HG02642 (cell line): ENCODE measurements around the gene DSCAML1.

Source experiments
- ATAC-seq: cut with Tn5 transposase; IDR thresholded peaks from one replicate; pipeline ENCODE4 v1.9.1; 2021; ENCODE audit warnings: mild to moderate bottlenecking; ENCODE audit not compliant: unreplicated experiment, poor library complexity

DSCAML1 gene

GRCh38 chr11:117795638-117796455, 1.2 kb downstream of the DSCAML1 start:
- ATAC-seq = no peak

- no peak for ATAC-seq
These were observed 2.0 kb downstream of the DSCAML1 start for GRCh38 chr11:117794772-117795629.

- no peak for ATAC-seq
These were observed 2.9 kb downstream of the DSCAML1 start for GRCh38 chr11:117794135-117794534.

DNA sequence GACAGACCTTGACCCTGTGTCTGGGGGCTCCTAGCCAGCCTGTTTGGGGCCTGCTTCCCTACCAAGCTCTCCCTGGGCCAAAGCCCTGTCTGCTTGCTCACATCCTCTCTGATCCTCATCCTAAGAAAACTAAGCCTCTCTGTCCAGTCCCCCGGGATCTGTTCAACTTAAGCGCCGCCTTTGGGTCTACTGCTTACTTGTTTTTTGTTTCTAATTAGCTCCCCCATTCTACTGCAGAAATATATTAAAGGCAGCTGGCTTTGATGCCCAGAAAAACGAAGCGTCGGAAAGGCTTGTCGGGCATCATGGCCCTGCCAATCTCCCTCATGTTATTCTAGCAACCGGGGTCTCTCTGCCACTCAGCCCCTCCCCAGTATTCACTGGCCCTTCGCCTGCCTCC, 3.4 kb downstream of the DSCAML1 start:
- ATAC-seq = no peak

DNA sequence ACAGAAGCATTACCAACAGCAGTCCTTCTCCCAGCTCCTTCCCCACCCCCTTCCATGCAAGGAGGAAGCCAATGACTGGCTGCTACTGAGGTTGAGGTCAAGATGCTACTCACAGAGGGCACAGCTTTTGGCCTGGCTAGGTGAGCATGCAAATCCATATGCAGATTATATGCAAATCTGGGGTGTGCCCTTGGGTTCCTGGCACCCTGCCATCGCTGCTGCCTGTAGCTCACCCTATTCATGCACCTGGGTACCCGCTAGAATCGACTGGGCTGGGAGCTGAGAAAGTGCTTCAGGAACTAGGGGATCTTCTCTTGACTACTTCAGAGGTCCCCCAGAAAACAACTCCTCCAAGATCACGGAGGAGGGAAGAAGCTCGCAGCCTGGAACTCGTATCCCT, 4.0 kb downstream of the DSCAML1 start:
- ATAC-seq = no peak

- ATAC-seq = no peak
These were observed 4.8 kb downstream of the DSCAML1 start for GRCh38 chr11:117792241-117792640.

DNA sequence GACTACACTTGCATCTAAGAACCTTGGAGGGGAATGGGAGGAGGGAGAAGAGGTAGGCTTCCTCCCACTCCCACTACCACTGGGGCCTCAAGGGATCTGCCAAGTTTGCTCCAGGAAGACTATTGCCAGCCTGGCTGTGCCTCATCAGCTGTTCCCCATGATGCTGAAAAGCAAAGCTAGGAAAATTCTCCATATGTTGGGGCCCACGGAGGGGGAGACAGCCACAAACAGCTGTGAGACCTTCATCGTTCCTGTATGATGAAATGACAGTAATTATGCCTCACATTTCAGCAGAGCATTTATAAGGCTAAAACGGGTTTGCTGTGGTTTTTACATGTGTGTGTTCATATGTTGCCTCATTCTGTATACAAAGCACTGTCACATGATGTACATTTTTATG, 6.7 kb downstream of the DSCAML1 start:
- no peak for ATAC-seq

- no peak for ATAC-seq
These were observed 7.8 kb downstream of the DSCAML1 start for GRCh38 chr11:117789241-117789640.

DNA sequence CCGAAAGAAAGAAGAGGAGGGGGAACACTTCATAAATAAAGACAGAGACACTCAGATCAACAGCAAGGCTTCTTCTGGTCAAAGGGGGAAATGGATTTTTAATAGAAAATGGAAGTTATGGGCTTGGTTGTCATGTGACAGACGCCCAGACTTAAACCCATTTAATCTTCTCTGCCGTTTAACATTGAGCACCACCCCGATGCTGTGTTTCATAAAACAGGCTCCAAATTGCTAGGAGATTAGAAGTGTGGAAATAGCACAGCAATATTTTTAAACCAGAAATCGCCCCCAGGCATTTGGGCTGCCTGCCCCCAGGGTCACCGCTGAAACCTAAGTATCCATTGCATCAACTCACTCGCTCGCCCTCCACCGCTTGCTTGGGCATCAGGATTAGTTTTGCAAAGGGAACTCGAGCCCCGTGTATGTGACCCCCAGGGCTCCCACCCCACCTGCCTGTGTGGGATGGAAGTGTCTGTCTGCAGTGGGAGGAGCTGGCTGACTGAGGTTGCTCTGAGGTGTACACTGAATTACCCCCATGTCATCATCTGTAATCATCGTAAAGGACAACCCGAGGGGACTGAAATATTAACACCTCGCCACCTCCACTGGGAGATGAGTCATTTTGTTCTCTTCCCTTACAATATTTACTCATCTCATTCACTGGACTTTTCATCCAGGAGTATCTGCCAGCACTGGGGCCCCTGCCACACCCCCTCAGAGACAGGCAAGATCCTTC, 10.7 kb downstream of the DSCAML1 start:
- ATAC-seq = no peak

GRCh38 chr11:117782101-117782500, 14.9 kb downstream of the DSCAML1 start:
- no peak for ATAC-seq

DNA sequence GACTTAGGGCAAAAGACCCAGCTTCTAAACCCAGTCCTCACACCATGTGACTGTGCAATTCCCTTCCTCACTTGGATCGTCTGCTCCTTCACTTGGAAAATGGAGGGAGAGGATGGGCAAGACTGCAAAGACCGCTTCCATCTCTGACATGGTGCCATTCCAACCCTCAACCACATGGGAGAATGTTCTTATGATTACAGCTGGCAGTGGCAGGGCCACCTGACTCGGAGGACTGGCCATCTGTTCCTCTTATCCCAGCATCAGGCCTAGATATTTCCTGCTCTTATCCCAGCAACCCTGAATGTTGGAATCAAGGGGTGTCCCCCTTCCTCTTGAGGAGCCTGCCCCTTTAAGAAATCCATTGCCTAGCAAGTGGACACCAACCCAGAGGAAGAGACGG, 15.4 kb downstream of the DSCAML1 start:
- no peak for ATAC-seq

- no peak for ATAC-seq
These were observed 16.6 kb downstream of the DSCAML1 start for GRCh38 chr11:117780456-117780855.

- no peak for ATAC-seq
These were observed 22.5 kb downstream of the DSCAML1 start for GRCh38 chr11:117774553-117774952.

DNA sequence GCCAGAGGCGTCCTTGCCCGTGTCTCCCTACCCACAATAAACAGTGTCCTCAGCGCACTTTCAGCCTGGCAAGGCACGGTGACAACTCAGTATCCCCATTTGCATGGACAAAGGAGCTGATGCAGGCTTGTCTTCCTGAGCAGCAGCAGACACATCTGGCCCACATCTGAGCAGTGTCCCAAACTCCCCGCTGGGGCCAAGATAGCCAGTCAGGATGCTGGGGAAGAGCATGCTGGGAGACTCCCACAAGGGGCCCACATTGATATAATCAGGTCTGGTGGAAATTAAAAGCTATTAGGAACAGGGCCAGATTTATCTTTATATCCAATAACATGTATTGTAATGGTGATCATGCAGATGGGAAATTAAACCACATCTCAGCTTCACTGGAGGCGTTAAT, 24.7 kb downstream of the DSCAML1 start:
- no peak for ATAC-seq

GRCh38 chr11:117771841-117772240, 25.2 kb downstream of the DSCAML1 start:
- ATAC-seq = no peak

GRCh38 chr11:117771197-117771596, 25.8 kb downstream of the DSCAML1 start:
- ATAC-seq = no peak

DNA sequence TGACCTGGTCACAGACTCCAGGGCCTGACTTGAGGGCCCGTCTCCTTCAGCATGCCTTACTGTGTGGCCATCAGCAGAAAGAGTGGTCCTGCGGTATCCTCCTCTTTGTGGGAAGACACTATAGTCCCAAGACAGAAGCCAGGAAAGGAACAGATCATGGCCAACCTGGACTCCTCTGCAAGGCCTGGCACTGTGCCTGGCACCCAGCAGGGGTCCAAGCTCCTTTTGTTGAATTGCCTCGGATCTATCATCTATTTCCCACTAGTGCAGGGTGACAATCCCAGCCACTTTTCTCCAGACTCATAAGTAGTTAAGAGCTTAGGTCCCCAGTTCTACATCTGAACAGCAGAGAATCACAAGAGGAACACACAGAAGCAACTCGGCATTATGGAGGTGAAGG, 27.0 kb downstream of the DSCAML1 start:
- ATAC-seq = no peak

GRCh38 chr11:117769533-117769932, 27.5 kb downstream of the DSCAML1 start:
- ATAC-seq = no peak

- no peak for ATAC-seq
These were observed 28.5 kb downstream of the DSCAML1 start for GRCh38 chr11:117768506-117768905.

DNA sequence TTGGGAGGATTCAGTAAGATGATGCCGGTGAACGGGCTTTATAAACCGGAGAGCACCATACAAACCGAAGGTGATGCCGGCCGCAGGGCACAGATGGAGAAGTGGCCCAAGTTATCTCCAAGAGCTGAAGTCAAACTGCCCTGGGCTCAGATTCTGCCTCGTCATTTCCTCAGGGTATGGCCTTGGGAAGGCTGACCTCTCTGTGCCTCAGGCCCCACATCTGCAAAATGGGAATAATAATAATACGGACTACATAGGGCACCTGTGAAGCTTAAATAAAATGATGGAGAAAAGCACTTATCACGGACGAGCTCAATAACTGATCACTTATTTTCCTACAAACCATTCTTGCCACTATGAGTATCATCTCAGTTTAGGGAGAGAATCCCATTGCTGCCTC, 29.9 kb downstream of the DSCAML1 start:
- ATAC-seq = no peak

GRCh38 chr11:117766576-117766975, 30.4 kb downstream of the DSCAML1 start:
- ATAC-seq = no peak
